Anterior cingulate cortex (tissue), 58 donors: ENCODE results near the gene S1PR4.
A peak's percentile ranks its signal among the peaks of the same experiment; 100 is the strongest.
"Not testable (repeated sequence)": the region's sequence is repeated elsewhere in the genome, so short reads cannot be mapped to it uniquely, and the experiment has no call there.

Source experiments
- DNase-seq, 58 donors: peaks; one replicate each; lab custom pipeline; 2025; lab: John Stamatoyannopoulos, UW

The S1PR4 gene

GRCh38 chr19:3210347-3211017, 31.9 kb downstream of the S1PR4 start:
- DNase-seq = peak in 2 of 58 donors; percentile 14 to 15

GRCh38 chr19:3211191-3211590, 32.6 kb downstream of the S1PR4 start:
- no peak for DNase-seq

- no peak for DNase-seq
Measured at GRCh38 chr19:3213159-3213558, 34.6 kb downstream of the S1PR4 start.

GRCh38 chr19:3216874-3217273, 38.3 kb downstream of the S1PR4 start:
- no peak for DNase-seq

GRCh38 chr19:3220576-3220975, 42.0 kb downstream of the S1PR4 start:
- DNase-seq = peak in 1 of 58 donors; percentile 2

GRCh38 chr19:3221576-3221975, 43.0 kb downstream of the S1PR4 start:
- not testable (repeated sequence) for DNase-seq

- no peak for DNase-seq
Measured at GRCh38 chr19:3222709-3223108, 44.1 kb downstream of the S1PR4 start.

- peak in 43 of 58 donors; percentile 3 to 68 (median 28) for DNase-seq
Measured at GRCh38 chr19:3224346-3225168, 46.0 kb downstream of the S1PR4 start, which contains the start of gene CELF5. TSS of gene CELF5 (plus strand) at chr19:3224661. CDS start at chr19:3224740, 79 bp downstream.

GRCh38 chr19:3225169-3225485, 46.6 kb downstream of the S1PR4 start:
- peak in 1 of 58 donors; percentile 9 for DNase-seq

- peak in 2 of 58 donors; percentile 14 to 23 for DNase-seq
Measured at GRCh38 chr19:3225677-3226093, 47.1 kb downstream of the S1PR4 start.

GRCh38 chr19:3227054-3227626, 48.6 kb downstream of the S1PR4 start:
- DNase-seq = peak in 1 of 58 donors; percentile 6

- no peak for DNase-seq
Measured at GRCh38 chr19:3229346-3229743, 50.8 kb downstream of the S1PR4 start.
